Measurements from ENCODE around the gene TDP2. TPM values are rescaled to one million over a fixed set of nuclear protein-coding genes. Genes with fewer than 3 reads are reported as not detected.

TDP2 gene
- total RNA-seq, 3 donors from 2014 or later, result 31.5 to 40.6 (median 37.2) TPM

- no peak for DNase-seq (ENCODE audit: low spot score in 2 of 2)
- no peaks in the 10 kb centered on the region for H3K4me1 ChIP-seq
- no peaks in the 10 kb centered on the region for H3K27me3 ChIP-seq
- no peaks in the 10 kb centered on the region for H3K9me3 ChIP-seq
- intact Hi-C loops (cut with DNase I; ENCODE audit: low total_unique reads), result no loop called here
- H3K36me3 ChIP-seq, result no peaks in the 10 kb centered on the region
- no peak overlapping the region for H3K27ac ChIP-seq
- TF ChIP-seq POLR2AphosphoS5 (IDR thresholded peaks at IDR 0.05) (no peak), CTCF (IDR thresholded peaks at IDR 0.05) (no peak), POLR2A (IDR thresholded peaks at IDR 0.05) (no peak)
- no peak overlapping the region for H3K4me3 ChIP-seq
These were observed 27.5 kb upstream of the TDP2 start for GRCh38 chr6:24694198-24694597.

GRCh38 chr6:24692848-24693592, 26.3 kb upstream of the TDP2 start:
- no peak for TF ChIP-seq POLR2A (IDR thresholded peaks at IDR 0.05)
- no peak for TF ChIP-seq POLR2AphosphoS5 (IDR thresholded peaks at IDR 0.05)
- no peak for TF ChIP-seq CTCF (IDR thresholded peaks at IDR 0.05)
- no peak overlapping the region for H3K27ac ChIP-seq
- no peaks in the 10 kb centered on the region for H3K36me3 ChIP-seq
- no peaks in the 10 kb centered on the region for H3K4me1 ChIP-seq
- H3K4me3 ChIP-seq, result no peak overlapping the region
- H3K9me3 ChIP-seq, result no peaks in the 10 kb centered on the region
- DNase-seq (ENCODE audit: low spot score in 2 of 2), result no peak
- intact Hi-C loops (cut with DNase I; ENCODE audit: low total_unique reads), result no loop called here
- no peaks in the 10 kb centered on the region for H3K27me3 ChIP-seq

DNA sequence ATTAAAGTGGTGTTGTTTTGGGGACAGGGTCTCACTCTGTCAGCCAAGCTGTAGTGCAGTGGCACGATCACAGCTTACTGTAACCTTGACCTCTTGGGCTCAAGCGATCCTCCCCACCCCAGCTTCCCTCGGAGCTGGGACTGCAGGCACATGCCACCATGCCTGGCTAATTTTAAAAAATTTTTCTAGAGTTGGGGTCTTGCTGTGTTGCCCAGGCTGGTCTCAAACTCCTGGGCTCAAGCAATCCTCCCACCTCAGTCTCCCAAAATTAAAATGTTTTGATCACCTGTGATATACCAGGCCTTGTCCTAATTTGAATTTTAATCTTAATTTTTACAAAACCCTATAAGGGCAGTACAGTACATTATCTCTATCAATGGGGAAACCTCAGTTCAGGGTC, 25.7 kb upstream of the TDP2 start:
- TF ChIP-seq POLR2AphosphoS5 (IDR thresholded peaks at IDR 0.05) (no peak), POLR2A (IDR thresholded peaks at IDR 0.05) (no peak), CTCF (IDR thresholded peaks at IDR 0.05) (no peak)
- Histone ChIP-seq H3K27me3 (no peaks in the 10 kb centered on the region), H3K4me3 (no peak overlapping the region), H3K9me3 (no peaks in the 10 kb centered on the region), H3K36me3 (no peaks in the 10 kb centered on the region), H3K4me1 (no peaks in the 10 kb centered on the region), H3K27ac (no peak overlapping the region)
- intact Hi-C loops (cut with DNase I; ENCODE audit: low total_unique reads), result no loop called here
- DNase-seq (ENCODE audit: low spot score in 2 of 2), result no peak

DNA sequence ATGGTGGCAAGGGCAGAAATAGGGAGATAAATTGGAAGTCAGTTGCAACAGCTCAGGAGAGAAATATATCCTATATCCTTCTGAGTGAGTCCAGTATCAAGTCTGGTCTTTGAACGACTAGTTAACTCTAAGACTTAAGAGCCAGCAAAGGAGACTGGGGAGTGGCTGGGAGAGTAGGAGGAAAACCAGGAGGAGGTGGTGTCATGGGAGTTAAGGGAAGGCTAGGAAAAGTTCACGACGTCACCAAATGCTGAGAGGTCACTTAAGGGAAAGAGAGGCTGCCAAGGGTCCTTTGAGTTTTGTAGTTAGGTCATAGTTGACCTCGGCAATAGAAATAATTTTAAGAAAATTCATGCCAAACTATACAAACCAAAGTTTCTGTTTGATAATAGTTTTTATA, 25.3 kb upstream of the TDP2 start:
- Histone ChIP-seq H3K4me3 (no peak overlapping the region), H3K27me3 (no peaks in the 10 kb centered on the region), H3K9me3 (no peaks in the 10 kb centered on the region), H3K27ac (no peak overlapping the region), H3K4me1 (no peaks in the 10 kb centered on the region), H3K36me3 (no peaks in the 10 kb centered on the region)
- DNase-seq (ENCODE audit: low spot score in 2 of 2), result no peak
- intact Hi-C loops (cut with DNase I; ENCODE audit: low total_unique reads), result no loop called here
- TF ChIP-seq POLR2AphosphoS5 (IDR thresholded peaks at IDR 0.05) (no peak), POLR2A (IDR thresholded peaks at IDR 0.05) (no peak), CTCF (IDR thresholded peaks at IDR 0.05) (no peak)

GRCh38 chr6:24691550-24691949, 24.9 kb upstream of the TDP2 start:
- Histone ChIP-seq H3K27me3 (no peaks in the 10 kb centered on the region), H3K36me3 (no peaks in the 10 kb centered on the region), H3K9me3 (no peaks in the 10 kb centered on the region), H3K4me1 (no peaks in the 10 kb centered on the region), H3K4me3 (no peak overlapping the region), H3K27ac (no peak overlapping the region)
- no peak for DNase-seq (ENCODE audit: low spot score in 2 of 2)
- intact Hi-C loops (cut with DNase I; ENCODE audit: low total_unique reads), result no loop called here
- TF ChIP-seq POLR2AphosphoS5 (IDR thresholded peaks at IDR 0.05) (no peak), CTCF (IDR thresholded peaks at IDR 0.05) (no peak), POLR2A (IDR thresholded peaks at IDR 0.05) (no peak)

Measured in breast epithelium (tissue), 4 donors.